ENCODE results near the gene TMEM233.

- no peak for TF ChIP-seq RAD21 (conservative IDR thresholded peaks at IDR 0.05 in 1 of 2, IDR thresholded peaks at IDR 0.05 in 1 of 2)
- TF ChIP-seq EP300 (IDR thresholded peaks at IDR 0.05): no peak
- no peak for TF ChIP-seq BHLHE40 (IDR thresholded peaks at IDR 0.05; ENCODE audit: low read depth, low read length)
- no peak for TF ChIP-seq CTCF (IDR thresholded peaks at IDR 0.05)
- no peak for TF ChIP-seq JUN (IDR thresholded peaks at IDR 0.05)
- no peak for TF ChIP-seq MAX (IDR thresholded peaks at IDR 0.05)
These were observed 38.5 kb downstream of the TMEM233 start for GRCh38 chr12:119631930-119632678.

Measured in A549 (cell line).